NCI-H460 (cell line): Measurements from ENCODE around the gene ITIH3. TPM values are rescaled to one million over a fixed set of nuclear protein-coding genes. Genes with fewer than 3 reads are reported as not detected.

Source experiments
- DNase-seq: peaks from one replicate; pipeline ENCODE4 v3.0.0-alpha.2; 2016; ENCODE audit warnings: low read depth; ENCODE audit errors: extremely low read depth
- total RNA-seq: library from RNA; depleted of rRNA; stranded (reverse); fragments of >200 nt; shearing (Covaris generic); gene quantifications from 2 replicates; pipeline ENCODE4 v1.2.3, GENCODE V29; 2014

Gene ITIH3
- total RNA-seq, 1 experiment from 2014 or later = not detected

GRCh38 chr3:52777959-52778805, 16.4 kb upstream of the ITIH3 start:
- no peak for DNase-seq

- DNase-seq = no peak
These were observed 15.4 kb upstream of the ITIH3 start for GRCh38 chr3:52779011-52779836.

DNA sequence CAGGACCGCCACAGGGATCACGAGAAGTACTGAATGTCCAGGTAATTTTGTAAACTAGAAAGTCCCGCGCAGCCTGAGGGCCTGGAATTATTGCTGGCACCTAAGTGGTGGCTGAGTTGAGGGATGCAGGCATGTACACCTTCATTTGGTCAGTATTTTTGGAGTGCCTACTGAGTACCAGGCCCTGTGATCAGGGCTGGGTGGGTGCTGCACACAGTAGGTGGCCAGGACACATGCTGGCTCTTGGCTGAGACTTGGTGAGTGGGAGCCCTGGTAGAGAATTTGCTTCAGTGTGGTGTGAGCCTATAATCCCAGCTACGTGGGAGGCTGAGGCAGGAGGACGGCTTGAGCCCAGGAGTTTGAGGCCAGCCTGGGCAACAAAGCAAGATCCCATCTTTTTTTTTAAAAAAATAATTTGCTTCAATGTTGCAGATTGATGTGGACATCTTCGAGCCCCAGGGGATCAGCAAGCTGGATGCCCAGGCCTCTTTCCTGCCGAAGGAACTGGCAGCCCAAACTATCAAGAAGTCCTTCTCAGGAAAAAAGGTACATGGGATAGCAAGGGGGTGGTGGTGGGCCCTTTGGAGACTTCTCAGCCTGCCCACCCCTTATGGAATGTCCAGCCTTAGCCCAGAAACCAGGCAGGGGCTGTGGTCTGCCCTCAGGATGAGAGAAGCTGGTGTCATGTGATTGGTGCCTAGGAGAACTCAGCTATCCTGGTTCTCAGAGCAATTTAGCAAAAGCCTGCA, 14.6 kb upstream of the ITIH3 start:
- no peak for DNase-seq

DNA sequence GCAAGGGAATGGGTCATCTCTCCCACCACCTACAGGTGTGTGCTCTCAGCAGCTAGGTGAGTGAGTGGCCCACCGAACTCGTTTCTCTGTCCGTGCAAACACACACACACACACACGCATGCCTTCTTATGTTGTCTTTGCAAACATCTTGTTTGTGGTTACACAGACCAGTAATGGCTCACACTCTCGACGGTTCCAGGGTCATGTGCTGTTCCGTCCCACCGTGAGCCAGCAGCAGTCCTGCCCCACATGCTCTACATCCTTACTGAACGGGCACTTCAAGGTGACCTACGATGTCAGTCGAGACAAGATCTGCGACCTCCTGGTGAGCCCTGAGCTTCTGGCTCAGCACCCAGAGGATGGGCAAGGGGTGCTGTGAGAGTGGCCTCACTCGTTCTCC, 12.9 kb upstream of the ITIH3 start:
- no peak for DNase-seq

GRCh38 chr3:52782412-52783210, 12.0 kb upstream of the ITIH3 start:
- DNase-seq = no peak

DNA sequence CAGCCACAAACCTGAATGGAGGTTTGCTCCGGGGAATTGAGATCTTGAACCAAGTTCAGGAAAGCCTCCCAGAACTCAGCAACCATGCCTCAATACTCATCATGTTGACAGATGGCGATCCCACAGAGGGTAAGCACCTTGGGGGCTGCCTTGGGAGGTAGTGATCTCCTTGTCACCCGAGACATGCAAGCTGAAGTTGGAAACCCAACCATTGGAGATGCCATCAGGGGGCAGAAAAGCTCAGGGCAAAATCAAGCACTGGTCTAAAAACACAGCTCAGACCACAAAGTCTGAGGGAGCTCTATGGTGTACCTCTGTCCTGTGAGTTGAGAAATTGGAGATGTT, 11.4 kb upstream of the ITIH3 start:
- no peak for DNase-seq

GRCh38 chr3:52784021-52784621, 10.5 kb upstream of the ITIH3 start:
- no peak for DNase-seq

- DNase-seq = no peak
These were observed 9.5 kb upstream of the ITIH3 start for GRCh38 chr3:52784931-52785590.

DNA sequence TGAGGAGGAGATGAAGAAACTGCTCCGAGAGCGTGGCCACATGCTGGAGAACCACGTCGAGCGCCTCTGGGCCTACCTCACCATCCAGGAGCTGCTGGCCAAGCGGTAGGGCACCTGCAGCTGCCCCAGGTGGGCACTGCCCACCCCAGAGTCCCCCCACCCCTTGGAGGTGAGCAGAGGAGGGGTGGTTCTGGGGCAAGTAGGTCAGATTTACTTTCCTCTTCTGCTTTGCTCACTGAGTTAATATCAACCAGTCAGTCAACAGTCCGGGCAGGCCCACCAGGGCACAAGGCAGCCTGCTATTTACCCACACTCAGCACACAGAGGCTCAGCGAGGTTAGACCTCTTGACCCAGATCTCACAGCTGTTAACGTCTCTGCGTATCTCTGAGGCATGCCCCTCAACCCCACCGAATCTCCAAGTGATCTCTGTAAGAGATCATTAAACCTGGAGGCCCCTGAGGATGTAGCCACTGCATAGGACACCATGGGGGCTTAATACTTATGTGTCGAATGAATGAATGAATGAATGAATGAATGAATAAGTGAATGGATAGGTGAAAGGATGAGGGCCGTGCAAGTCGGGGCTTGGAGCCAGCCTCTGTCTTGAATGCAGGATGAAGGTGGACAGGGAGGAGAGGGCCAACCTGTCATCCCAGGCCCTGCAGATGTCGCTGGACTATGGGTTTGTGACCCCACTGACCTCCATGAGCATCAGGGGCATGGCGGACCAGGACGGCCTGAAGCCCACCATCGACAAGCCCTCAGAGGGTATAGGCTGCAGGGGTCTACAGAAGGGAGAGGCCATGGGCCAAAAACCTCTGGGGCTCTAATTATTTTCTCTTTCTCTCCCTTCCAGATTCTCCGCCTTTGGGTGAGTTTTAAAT, 8.0 kb upstream of the ITIH3 start:
- DNase-seq = no peak

GRCh38 chr3:52787246-52787645, 7.3 kb upstream of the ITIH3 start:
- DNase-seq = no peak

GRCh38 chr3:52787672-52788625, 6.6 kb upstream of the ITIH3 start:
- DNase-seq = no peak

- DNase-seq = no peak
These were observed 5.5 kb upstream of the ITIH3 start for GRCh38 chr3:52788890-52789745.

- DNase-seq = no peak
These were observed 4.9 kb upstream of the ITIH3 start for GRCh38 chr3:52789746-52790040.

DNA sequence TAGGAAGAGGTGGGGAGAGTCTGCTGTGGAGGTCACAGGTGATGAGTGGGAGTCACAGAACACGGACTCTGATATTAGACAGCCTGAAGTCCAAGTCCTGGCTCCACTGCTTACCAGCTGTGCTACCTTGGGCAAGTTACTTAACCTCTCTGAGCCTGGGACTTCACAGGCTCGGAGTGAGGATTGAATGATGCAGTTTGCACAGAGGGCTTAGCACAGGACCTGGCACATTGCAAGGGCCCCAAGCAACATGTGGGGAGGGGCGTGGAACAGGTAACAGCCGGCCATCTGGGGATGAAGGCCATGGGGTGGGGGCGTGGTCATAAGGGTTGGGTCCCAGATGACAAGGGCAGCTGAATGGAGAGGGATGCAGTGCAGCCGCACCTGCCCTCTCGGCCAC, 4.3 kb upstream of the ITIH3 start:
- no peak for DNase-seq

DNA sequence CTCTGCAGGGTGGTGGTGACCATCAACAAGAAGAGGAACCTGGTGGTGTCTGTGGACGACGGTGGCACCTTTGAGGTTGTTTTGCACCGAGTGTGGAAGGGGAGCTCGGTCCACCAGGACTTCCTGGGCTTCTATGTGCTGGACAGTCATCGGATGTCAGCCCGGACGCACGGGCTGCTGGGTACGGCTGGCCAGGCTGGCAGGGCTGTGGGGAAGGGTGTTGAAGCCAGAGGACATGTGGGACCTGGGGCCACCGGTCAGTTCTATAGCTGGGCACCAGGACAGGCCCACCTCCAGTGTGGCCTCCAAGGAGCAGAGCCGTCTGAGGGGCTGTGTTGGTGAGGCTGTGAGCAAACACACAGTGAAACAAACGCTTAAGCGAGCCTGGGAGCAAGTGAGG, 3.9 kb upstream of the ITIH3 start:
- DNase-seq = no peak

DNA sequence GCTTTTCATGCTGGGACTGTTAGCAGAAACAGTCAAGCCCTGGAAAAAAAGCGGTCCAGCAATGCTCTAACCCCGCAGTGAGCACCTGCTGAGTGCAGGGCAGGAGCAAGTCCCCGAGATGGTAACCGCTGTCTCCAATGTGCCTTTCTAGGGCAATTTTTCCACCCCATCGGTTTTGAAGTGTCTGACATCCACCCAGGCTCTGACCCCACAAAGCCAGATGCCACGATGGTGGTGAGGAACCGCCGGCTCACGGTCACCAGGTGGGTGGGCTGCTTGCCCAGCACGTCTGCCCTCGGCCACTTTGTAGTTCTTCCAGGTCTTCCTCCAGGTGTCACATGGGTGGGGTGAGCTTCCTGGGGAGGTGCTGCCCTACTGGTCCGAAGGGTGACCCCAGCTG, 3.2 kb upstream of the ITIH3 start:
- DNase-seq = no peak

GRCh38 chr3:52791928-52792327, 2.7 kb upstream of the ITIH3 start:
- no peak for DNase-seq
